Middle frontal gyrus (tissue), 1 donor: ENCODE data around the gene XKRX.
A peak's percentile ranks its signal among the peaks of the same experiment; 100 is the strongest.

Experiments
- DNase-seq: peaks from one replicate; pipeline ENCODE4 v3.0.0-alpha.2; 2015; ENCODE audit warnings: low spot score; ENCODE audit errors: extremely low spot score

The XKRX gene

DNA sequence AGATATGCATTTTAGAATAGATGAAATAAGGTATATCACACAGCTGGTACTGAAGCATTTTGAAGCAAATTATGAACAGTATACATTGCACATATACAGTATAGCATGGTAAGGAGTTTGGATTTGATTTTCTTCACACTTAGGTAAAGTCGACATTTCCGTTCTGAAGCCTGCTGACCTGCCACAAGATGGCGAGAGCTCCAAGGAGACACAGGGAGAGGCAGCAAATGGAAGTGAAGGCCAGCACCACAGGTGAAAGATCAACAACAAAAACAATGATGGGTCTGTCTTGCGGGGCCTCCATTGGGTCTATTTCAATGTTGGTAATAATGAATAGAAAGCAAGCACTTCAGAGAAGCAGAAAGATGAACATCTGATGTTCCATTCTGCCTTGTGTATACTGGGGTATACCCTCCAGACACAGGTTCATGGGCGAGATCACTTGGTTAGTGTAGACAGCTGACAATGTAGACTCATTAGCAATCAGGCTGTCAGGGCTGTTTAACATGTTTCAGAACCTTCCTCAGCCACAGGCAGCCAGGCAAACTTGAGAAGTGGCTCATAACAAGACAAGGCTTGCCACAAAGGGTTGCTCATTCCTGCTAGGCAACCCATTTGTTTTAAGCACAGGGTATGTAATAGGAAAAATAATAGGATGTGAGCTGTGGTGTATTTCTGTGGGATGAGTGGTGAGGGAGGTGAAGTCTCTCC is 33.2 kb downstream of the XKRX start:
- no peak for DNase-seq

DNA sequence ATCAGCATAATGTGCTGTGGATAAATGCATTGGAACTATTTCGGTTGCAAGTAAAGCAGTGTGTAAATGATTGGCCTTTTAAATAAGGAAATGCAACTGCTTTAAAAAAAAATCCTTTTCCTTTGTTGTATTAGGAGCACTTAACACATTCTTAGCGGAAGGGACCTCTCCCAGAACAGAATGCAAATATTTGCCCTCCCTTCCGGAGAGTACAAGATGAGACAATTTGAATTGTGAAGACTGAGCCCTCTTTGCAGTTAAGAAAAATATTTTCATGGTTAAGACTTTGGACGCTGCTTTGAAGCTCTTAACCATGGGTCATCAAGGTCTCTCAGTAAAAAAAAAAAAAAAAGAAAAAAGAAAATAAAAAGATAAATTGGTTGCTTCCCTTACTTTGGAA is 45.1 kb downstream of the XKRX start:
- no peak for DNase-seq

DNA sequence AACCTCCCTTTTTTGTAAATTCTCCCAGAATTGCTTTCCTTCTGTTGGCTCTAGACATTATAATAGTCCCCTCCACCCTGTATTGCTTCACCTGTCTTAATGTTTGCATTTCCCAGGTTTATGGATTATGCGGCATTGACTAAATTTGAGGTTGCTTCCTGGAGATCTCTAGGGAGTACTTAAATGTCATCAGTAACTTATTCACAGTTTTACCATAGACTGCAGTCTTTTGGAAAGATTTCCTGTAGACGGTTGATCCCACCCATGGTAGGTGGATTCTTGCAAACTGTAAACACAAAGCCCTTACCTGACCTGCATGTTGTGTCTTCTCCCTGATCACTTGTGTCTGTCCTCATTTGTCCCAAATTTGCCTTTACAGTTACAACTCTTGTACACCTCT is 48.3 kb downstream of the XKRX start:
- no peak for DNase-seq

DNA sequence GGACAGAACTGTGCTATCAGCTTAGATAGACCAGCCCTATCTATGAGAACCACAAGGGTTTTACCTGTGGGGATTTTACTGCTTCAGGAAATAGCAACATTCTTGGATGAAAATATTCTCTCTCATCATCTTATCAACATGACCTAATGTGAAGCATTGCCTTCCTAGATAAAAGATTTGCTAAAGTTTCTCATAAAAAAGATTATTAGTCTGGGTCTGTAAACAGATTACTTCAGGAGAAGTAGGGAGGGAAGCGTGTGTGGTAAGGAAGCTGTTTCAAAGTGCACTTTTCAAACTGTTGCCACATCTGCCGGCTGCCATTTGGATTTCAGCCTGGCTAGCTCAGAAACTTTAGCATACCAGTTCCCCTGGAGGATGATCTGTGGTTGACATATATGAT is 54.4 kb downstream of the XKRX start, which contains the start of gene NOX1:
Gene NOX1 (minus strand): TSS at position 35 of the 400 bp plus-strand sequence. CDS start 220 bp downstream, outside the sequence.
- DNase-seq: no peak

DNA sequence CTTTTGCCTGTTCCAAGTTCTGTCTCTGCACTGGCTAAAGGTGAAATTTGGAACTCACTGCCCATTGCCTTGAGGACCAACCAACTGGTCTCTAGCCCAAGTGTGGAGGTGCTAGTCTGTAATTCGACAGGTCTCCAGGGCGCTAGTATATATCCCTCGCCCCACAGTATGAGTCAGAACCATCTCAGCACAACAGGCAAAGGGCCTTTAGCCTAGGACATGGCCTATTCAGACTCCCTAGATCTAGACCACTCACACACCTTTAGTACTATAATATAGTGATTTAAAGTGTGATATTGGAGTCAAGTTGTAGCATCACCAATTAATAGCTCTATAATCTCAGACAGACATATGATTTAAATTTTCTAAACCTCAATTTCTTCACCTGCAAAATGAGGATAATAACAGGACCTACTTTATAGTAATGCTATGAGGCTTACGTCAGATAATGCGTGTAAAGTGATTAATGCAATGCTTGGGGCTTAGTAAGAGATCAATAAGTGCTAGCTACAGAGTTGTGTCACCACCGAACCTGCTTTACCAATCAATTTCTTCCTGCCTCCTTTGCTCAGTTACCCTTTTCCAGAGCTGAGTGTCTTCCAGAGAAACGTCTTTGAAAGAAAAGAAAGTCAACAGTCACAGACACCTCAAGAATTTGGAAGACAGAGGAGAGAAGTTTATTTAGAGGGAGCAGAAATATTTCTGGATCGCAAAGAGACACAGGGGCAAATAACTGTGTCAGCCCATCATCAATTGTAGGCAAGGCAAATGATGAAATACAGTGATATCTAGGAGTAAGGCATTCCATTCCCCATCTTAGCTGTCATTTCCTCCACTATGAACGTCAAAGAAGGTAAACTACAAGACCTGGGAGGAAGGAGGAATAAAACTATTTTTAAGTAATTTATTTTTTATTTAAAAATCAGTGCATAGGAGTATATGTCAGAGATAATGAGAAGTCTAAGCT is 56.8 kb downstream of the XKRX start:
- DNase-seq: no peak

DNA sequence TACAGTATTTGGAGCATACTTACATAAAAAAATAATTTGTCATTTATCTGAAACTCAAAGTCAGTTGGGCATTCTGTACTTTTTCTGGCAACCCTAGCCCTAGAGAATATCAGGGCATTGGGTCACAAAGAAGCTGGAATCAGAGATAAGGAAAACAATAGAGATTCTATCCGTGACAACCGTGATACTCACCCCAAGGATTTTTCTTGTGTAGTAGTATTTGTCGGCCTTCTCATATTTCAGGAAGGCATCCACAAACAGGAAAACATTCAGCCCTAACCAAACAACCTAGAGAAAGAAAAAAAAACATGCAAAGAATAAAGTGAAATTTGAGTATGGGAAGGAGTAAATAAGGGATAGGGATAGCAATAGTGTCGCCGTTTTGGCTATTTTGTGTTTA is 58.2 kb downstream of the XKRX start:
- DNase-seq: no peak

DNA sequence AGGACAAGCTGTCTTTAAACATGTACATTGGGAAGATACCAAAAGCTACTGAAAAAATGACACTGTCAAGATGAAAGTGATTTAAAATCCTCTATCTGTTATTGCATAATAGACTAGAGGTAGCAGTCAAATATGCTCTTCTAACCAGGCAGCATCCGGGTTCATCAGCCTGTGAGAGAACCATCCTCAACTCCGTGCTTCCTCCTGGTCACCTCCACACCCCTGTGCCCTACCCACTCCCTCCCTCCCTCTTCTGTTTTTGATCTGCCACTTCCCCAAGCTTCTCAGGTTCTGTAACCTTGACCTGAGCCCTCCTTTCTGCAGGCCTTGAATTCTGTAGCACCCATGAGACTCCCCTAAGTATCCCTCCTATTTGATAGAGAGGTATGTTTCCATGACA is 60.4 kb downstream of the XKRX start:
- no peak for DNase-seq

DNA sequence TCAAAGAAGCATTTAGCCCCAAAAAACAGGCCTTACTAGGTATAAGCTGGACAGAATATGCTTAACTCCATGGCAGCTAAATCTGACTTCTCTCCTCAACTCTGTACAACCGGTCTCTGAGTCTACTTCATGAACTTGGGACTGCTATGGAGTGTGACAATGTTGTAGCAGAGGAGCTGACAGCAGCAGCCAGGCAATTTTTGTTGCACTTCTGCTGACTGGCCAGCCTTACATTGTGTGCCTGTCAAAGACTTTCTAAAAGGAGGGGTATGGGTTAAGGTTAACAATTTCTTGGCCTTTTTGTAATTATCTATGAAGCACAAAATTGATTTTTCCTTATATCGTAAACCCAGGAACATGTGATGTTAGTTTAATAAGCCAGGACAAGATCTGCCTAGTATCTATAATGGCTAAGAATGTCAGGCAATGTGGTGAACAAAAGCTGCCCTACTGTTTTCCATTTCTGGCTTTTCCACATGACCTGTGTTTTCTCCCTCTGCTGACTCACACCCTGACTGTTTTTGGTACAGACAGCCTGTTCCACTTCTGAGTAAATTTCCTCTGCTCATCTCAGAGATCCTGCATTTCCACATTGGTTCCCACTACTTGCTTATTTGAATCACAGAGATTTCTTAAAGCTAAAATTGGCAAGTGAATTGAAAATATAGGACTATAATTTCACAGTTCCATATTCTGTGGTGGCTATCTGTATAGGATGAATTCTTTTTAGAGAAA is 63.9 kb downstream of the XKRX start:
- DNase-seq: peak; percentile 6
